Stimulated activated CD4-positive, alpha-beta T cell treated with anti-CD3 and anti-CD28 coated beads, TNF-alpha, amount 100 ng/mL, for 24 hours (primary cell): ENCODE measurements around the gene ARL2.
"Not testable (repeated sequence)": the region's sequence is repeated elsewhere in the genome, so short reads cannot be mapped to it uniquely, and the experiment has no call there.

Experiments
- DNase-seq, 3 experiments: peaks; one replicate each; pipeline ENCODE4 v3.0.0-alpha.2; 2020; ENCODE audit warnings: low read depth in 3 of 3

Gene ARL2

DNA sequence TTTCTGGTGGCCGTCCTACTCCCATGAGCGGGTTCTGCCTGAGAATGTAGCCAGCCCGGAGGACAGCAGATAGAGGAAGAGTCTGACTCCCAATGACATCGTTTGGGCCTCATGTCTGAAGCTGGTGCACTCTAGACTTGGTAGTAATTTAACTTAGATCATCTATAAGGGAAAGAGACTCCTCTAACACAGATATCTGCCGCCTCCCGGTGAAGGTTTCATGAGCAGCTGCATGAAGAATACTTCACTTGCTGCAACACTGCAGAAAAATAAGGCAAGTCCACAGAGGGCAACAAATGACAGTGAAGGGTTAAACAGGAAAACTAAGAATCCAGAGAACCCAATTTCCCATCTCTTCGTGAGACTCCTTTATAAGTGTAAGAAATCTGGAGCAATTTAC, 5.9 kb upstream of the ARL2 start:
- DNase-seq = no peak

- no peak for DNase-seq
Measured at GRCh38 chr11:65008873-65009272, 5.1 kb upstream of the ARL2 start.

GRCh38 chr11:65013130-65013887, 651 bp upstream of the ARL2 start:
- peak; percentile 84 to 92 (median 85) for DNase-seq

DNA sequence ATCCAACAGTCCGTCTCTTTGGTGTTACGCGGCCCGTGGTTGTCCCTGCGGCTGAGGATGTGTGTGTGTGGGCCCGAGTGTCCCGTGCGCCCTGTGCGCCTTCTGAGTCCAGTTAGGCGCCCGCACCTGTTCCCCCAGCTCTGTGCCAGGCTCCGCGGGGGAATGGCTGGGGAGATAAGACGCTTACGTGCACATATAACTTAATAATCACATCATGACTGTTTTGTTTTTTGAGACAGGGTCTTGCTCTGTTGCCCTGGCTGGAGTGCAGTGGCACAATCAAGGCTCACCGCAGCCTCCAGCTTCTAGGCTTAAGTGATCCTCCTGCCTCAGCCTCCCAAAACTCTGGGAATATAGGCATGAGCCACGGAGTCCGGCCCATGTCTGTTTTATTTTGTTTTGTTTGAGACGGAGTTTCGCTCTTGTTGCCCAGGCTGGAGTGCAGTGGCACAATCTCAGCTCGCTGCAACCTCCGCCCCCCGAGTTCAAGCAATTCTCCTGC, 817 bp downstream of the ARL2 start:
- no peak for DNase-seq

DNA sequence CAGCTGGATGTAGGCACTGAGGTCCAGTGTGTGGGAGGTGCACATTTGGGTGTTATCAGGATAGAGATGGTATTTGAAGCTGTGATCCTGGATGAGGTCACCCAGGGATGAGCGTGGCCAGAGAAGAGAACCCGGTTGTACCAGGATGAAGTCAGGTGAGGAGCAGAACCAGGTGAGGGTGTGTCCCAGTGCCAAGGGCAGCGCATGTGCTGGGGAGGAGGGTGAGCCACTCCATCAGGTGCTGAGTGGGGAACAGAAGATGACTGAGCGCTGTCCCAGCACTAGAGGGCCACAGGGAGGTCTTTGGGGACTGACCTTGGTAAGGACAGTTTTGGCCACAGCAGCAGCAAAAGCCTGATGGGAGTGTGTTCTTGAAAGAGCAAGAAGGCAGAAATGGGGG, 2.7 kb downstream of the ARL2 start:
- no peak for DNase-seq

- DNase-seq = no peak
Measured at GRCh38 chr11:65017937-65018336, 4.0 kb downstream of the ARL2 start.

DNA sequence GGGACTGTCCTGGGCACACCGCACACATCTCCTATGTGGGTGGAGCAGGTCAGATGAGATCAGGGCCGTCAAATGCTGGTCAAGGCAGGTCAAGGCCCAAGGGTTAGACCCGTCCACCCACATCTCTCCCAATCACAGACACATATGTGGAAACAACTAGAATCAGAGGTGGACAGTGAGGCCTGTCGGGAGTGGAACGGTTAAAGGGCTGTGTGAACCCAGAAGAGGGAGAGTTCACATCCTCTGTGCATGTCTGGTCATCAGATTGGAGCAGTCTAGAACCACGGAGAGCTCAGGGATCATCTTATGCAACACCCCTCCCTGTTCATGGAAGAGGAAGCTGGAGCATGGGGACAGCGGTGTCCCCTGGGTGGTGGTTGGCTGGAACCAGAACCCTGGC, 5.9 kb downstream of the ARL2 start:
- no peak for DNase-seq

DNA sequence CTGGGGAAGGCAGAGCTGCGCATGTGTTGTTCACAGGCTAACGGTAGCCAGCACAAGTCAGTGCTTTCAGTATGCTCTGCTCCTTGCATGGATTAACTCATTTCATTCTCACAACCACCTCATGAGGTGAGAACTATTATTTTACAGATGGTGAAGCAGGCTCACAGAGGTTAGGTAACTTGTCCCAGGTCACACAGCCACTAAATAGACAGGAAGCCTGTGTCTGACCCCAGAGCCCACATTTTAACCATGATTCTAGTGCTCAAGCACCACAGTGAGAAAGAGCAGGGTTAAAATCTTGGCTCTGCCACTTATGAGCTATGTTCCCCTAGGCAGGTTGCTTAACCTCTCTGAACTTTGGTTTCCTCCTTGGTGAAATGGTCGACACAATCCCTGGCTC, 7.0 kb downstream of the ARL2 start:
- no peak for DNase-seq

- DNase-seq = no peak
Measured at GRCh38 chr11:65021509-65021908, 7.5 kb downstream of the ARL2 start.

DNA sequence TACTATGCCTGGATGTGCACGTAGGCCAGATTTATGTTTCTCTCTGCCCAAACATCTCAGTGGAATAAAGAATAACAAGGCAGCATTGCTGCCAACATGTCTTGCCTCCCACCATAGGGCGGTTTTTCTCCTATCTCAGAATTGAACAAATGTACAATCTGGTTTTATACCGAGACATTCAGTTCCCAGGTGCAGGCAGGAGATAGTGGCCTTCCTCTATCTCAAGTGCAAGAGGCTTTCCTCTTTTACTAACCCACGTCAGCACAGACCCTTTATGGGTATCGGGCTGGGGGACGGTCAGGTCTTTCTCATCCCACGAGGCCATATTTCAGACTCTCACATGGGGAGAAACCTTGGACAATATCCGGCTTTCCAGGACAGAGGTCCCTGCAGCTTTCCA, 9.5 kb downstream of the ARL2 start:
- DNase-seq = not testable (repeated sequence)

DNA sequence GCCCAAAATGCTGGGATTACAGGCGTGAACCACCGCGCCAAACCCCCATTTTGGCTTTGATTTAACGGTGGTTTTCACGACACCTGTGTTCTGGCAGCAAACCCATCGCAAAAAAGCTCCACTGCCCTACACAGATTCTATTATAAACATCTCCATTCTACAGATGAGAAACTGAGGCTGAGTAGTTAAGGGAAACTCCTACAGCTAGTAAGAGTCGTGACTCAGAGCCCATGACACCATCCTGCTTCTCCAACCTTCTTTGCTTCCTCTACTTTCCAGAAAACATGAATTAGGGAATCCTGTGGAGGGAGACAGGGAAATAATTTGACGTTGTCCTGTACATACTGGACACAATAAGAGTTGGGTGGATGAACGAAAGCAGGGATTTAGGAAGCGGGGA, 12.8 kb downstream of the ARL2 start:
- no peak for DNase-seq

DNA sequence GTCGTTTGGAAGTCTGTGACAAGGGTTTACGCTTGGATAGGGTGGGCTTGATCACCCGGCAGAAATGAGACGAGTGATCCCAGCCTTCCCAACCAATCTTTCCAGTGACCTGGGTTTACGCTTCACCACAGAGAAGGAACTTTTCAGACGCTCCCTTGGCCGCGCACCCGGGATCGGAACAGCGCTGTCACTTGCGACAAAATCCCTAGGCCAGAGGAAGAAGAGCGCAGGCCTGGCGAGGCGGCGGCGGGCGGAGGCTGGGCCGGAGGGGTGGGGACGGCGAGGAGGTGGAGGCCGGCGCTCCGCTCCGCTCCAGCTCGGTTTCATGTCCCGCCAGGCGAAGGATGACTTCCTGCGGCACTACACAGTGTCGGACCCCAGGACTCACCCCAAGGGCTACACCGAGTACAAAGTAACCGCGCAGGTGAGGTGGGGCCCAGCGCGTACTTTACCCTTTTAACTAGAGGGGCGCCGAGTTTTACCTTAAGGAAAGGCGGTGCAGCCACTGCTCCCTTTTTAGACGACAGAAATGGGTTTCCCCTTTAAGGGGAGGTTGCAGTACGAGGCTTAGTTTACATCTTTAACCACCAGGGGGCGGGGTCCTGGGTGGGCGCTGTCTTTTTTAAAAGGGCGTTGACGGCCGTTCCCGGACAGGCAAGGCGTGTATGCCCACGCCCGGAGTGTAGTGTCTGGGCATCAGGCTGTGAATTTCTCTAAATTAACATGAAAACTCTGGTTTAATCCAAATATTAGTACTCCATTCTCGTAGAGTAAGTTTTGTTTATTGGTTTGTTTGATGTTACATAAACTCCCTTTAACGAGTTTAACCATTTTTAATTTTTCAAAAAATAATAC, 13.5 kb downstream of the ARL2 start, which contains the start of gene SNX15:
TSS of gene SNX15 (plus strand) at position 227 of the 855 bp plus-strand sequence. CDS start at position 326, 99 bp downstream.
- DNase-seq = peak; percentile 82 to 91 (median 85)

GRCh38 chr11:65032216-65032615, 18.3 kb downstream of the ARL2 start:
- DNase-seq = no peak

DNA sequence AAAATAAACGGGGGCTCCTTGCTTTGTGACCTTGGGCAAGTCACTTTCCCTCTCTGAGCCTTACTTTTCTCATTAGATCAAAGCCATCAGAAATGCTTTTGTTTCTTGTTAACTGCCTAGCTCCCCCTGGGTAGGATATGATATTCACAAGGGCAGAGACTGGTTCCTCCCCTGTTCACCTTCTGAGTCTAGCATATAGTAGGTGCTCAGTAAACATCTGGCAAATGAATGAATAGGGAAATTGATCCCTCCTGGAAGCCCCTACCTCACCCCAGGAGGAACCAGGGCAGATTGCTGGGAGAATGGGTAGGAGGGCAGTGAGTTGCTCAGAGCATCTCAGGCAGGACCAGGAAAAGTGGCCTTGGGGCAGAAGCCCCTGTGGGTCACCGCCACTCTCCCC, 20.5 kb downstream of the ARL2 start:
- DNase-seq = no peak

GRCh38 chr11:65035579-65035978, 21.6 kb downstream of the ARL2 start:
- DNase-seq = no peak

DNA sequence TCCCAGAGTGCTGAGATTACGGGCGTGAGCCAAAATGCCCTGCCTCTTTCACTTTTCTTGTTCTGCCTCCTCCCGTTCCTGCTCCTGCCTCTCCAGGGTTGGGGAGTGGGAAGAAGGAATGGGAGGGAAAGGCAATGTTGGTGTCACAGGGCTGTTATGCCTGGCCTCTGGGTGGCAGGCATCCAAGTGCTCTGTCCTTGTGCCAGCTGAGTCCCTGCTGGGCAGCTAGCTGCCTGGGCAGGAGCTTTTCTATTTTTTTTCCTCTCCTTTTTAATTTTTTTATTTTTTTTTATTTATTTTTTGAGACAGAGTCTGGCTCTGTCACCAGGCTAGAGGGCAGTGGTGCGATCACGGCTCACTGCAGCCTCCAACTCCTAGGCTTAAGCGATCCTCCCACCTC, 23.0 kb downstream of the ARL2 start:
- no peak for DNase-seq

DNA sequence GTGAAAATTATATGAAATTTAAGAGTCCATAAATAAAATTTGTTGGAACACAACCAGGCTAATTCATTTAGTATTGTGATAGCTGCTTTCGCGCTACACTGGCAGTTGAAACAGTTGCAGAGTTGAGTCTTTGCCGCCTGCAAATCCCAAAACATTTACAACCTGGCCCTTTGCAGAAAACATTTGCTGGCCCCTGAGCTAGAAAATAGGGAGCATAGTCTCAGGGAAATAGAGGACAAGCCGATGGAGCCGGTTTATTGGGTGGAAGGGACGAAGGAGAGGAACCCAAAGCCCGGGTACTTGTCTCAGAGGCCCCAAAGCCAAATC, 26.5 kb downstream of the ARL2 start:
- no peak for DNase-seq

GRCh38 chr11:65040847-65041622, 27.1 kb downstream of the ARL2 start, which contains the start of gene SAC3D1:
Gene SAC3D1 (plus strand): TSS chr11:65041210. CDS start chr11:65041293, 83 bp downstream.
- DNase-seq = peak; percentile 75 to 91 (median 75)

DNA sequence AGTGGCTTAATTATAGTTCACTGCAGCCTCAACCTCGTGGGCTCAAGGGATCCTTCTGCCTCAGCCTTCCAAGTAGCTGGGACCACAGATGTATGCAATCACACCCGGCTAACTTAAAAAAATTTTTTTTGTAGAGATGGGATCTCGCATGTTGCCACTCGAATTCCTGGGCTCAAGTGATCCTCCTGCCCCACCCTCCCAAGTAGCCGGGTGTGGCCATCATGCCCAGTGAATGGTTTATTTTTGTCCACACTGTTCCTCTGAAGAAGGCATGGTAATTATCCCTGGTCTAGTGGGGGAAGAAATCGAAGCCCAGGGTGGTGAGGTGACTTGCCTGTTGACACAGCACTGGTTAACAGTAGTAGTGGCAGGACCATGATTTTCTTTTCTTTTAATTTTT, 28.9 kb downstream of the ARL2 start:
- DNase-seq = no peak

- no peak for DNase-seq
Measured at GRCh38 chr11:65043881-65044501, 30.0 kb downstream of the ARL2 start.

DNA sequence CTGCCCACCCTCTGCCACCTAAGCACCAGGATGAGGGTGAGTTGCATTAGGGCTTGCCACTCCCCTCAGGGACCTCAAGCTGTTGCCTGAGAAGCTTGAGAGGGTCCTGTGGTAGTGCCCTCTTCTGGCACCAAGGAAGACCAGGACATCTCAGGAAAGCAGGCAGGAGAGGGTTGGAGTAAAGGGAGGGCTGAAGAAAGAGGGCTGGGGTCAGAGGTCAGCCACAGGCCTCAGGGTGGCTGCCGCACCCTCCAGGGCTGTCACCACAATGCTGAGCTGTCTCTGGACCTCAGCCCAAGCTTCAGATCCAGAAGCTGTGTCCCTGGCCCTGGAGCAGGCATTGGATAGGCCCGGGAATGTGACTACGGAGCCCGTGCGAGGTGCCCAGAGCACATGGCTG, 31.1 kb downstream of the ARL2 start:
- no peak for DNase-seq

DNA sequence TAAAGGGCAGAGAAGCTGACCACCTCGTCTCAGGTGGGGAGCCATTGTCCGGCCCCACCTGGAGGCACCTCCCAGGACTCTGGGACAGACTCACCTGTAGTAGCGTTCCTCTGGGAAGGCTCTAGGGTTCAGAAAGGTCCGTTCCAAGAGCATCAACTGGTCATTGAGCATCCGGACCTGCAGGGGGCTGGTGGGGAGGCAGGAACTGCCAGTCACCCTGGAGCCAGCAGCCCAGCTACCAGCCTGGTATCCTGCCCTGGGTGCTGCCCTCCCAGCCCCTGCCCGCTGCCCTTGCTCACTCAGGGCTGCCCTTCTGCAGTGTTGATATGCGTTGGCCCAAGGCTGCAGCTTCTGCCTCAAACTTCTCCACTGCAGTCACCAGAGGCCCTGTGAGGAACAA, 31.8 kb downstream of the ARL2 start:
- DNase-seq = no peak
